DMS153 (cell line): ENCODE results near the gene ARL5B.
"Not testable (repeated sequence)": the region's sequence is repeated elsewhere in the genome, so short reads cannot be mapped to it uniquely, and the experiment has no call there.

Experiments used
- DNase-seq: peaks from one replicate; lab custom pipeline; 2025; lab: John Stamatoyannopoulos, UW

The ARL5B gene, protein sequence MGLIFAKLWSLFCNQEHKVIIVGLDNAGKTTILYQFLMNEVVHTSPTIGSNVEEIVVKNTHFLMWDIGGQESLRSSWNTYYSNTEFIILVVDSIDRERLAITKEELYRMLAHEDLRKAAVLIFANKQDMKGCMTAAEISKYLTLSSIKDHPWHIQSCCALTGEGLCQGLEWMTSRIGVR

DNA sequence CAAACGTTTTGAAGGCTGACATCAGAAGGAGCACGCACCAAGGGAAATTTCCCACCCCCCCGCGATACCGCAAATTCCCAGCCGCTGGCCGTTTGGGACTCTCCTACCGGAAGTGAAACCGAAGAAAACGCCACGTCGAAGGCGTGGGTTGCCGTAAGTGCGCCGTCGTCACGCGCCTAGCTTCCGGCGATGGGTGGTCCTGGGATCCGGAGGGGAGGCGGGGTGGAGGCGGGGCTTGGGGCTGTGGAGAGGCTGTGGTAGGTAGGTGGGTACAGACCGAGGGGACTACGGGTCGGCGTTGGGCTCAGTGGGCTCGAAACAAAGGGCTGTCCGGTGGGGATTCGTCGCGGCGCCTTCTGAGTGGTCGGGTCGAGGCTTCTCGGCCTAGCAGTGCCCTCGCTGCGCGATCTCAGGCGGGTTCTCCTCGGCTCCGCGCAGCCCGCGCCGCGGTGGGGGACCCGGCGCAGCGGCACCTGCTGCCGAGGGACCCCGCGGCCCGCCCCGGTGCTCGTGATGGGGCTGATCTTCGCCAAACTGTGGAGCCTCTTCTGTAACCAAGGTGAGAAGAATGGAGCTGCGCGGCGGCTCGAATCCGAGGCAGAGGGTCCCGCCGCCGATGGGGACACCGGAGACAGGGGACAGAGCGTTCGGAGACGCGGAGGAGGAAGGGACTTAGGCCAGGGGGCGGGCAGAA is at the start of gene ARL5B:
TSS of gene ARL5B (plus strand) at position 307 of the 694 bp plus-strand sequence. CDS start at position 514, 207 bp downstream.
- DNase-seq, result peak; percentile 78

GRCh38 chr10:18610517-18610916 is 48.7 kb upstream of the ARL5B start:
- DNase-seq, result peak; percentile 80

- no peak for DNase-seq
These were observed 48.1 kb upstream of the ARL5B start for GRCh38 chr10:18611168-18611567.

GRCh38 chr10:18615618-18616017 is 43.6 kb upstream of the ARL5B start:
- DNase-seq, result no peak

- no peak for DNase-seq
These were observed 42.9 kb upstream of the ARL5B start for GRCh38 chr10:18616337-18616736.

- DNase-seq, result peak; percentile 23
These were observed 40.2 kb upstream of the ARL5B start for GRCh38 chr10:18619016-18619415.

DNA sequence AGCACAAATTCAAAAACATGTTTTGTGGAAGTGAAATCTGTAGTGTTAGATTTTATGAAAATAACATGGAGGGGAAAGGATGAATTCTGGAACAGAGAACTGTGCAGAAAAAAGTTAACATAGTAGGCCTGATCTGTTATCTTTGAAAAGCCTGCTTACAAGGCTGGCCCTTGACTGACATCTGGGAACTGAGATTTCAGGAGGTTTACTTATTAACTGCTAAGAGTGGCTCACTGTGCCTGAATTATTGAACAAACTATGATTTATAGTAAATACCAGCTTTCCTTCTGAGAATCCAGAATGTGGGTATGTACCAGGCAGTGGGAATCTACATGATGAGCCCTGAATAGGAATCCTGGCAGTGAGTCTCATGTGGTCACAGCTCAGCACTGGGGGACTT is 38.4 kb upstream of the ARL5B start:
- DNase-seq, result no peak

GRCh38 chr10:18623671-18624070 is 35.6 kb upstream of the ARL5B start:
- not testable (repeated sequence) for DNase-seq

- no peak for DNase-seq
These were observed 33.3 kb upstream of the ARL5B start for GRCh38 chr10:18625886-18626285.

GRCh38 chr10:18627452-18628018 is 31.7 kb upstream of the ARL5B start:
- DNase-seq, result peak; percentile 43

DNA sequence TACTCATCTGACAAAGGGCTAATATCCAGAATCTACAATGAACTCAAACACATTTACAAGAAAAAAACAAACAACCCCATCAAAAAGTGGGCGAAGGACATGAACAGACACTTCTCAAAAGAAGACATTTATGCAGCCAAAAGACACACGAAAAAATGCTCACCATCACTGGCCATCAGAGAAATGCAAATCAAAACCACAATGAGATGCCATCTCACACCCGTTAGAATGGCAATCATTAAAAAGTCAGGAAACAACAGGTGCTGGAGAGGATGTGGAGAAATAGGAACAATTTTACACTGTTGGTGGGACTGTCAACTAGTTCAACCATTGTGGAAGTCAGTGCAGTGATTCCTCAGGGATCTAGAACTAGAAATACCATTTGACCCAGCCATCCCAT is 26.7 kb upstream of the ARL5B start:
- DNase-seq, result not testable (repeated sequence)

GRCh38 chr10:18635995-18636394 is 23.2 kb upstream of the ARL5B start:
- DNase-seq, result no peak

- not testable (repeated sequence) for DNase-seq
These were observed 21.8 kb upstream of the ARL5B start for GRCh38 chr10:18637400-18637799.

GRCh38 chr10:18639719-18640118 is 19.5 kb upstream of the ARL5B start:
- DNase-seq, result not testable (repeated sequence)

DNA sequence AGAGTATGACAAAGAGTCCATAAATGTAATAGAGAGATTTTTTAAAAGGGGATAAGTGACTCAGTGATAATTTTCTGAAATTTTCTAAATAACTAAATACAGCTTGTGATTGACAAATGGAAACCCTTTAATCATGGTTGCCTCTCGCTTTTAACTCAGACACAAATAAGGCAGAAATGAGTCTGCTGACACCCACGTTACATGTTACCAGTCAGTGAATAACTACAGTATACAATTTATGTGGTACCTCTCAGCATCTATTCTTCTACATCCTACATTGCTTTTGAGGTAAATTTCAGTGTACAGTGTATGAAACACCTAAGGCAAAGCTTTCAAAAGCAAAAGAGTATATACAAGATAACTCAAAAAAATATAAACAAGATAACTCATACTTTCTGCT is 12.1 kb upstream of the ARL5B start:
- no peak for DNase-seq

DNA sequence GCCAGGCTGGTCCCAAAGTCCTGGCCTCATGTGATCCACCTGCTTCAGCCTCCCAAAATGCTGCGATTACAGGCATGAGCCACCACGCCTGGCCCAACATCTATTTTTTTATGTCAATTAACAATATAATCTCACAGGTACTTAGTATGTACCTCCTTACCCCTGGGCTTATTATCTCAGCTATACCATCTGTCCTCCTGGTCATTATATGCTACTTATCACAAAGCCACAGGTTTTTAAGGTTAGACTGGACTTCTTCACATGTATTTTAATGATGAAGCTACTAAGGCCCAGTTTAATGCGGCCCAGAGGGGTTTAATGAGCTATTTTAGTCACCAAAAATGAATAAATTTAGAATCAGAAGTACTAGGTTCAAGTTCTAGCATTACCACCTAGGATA is 11.3 kb upstream of the ARL5B start:
- DNase-seq, result no peak

GRCh38 chr10:18649364-18649959 is 9.8 kb upstream of the ARL5B start:
- no peak for DNase-seq

DNA sequence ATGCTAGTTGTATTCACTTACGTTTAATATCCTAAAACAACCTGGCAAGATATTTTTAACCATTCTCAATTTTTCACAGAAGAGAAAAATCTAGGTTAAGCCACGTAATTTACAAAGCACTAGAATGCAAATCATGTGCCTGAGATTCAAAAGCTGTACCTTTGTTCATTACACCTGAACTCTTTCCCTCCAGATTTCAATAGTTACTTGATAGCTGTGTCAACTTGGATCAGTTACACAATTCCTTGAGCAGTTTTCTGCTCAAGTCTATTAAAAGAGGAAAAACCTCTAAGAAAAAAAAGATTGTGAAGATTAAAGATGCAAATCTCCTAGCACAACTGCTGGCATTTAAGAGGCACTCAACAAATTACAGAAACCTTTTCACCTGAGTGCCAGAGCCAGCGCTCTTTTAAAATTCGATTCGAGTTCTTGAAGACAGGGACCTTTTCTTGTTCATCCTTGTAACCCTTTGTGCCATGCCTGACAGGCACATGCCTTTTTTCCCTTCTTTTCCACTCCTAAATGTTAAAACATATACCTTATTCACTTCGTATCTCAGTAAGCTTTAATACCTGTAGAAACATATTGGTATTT is 8.7 kb upstream of the ARL5B start:
- DNase-seq, result no peak

DNA sequence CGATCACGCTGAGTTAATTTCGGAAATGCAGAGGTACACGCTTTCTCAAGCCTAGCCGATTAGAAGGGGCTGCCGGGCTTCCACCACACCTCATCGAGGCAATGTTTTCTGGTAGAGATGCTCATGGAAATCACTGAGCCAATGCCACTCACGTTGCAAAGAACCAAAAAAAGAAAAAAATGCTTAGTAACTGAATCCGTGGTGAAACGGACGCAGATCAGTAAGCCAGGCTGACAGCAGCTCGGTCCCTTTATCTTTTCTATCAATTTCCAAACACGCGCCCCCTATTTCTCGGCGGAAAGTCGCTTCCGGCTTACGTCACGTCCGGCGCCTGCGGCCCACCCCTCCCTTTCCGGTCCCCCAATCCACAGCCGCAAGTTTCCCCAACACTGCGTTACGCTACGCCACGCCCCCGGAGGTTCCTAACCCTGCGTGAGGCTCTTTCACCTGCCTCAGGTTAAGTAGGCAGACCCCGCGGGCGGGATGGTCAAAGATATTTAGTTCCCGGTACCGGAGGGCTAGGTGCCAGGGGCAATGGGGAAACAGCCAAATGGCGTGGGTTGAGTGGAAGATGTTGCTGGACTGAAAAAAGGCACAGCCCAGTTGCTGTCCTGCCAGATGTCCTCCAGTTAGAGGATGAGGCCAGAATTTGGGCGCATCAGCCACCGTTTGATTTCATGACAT is 7.8 kb upstream of the ARL5B start, which contains the start of gene NSUN6:
TSS of gene NSUN6 (minus strand) at position 264 of the 684 bp plus-strand sequence. CDS start 384 bp downstream, outside the sequence.
- DNase-seq, result peak; percentile 64

GRCh38 chr10:18653112-18653511 is 6.1 kb upstream of the ARL5B start:
- no peak for DNase-seq

- no peak for DNase-seq
These were observed 2.5 kb upstream of the ARL5B start for GRCh38 chr10:18656724-18657123.
